Stimulated activated naive CD4-positive, alpha-beta T cell treated with Interleukin-2 at 50 U/mL for 16 hours (primary cell): Measurements from ENCODE around the gene BTG2.
A peak's percentile ranks its signal among the peaks of the same experiment; 100 is the strongest.
"Not testable (repeated sequence)": the region's sequence is repeated elsewhere in the genome, so short reads cannot be mapped to it uniquely, and the experiment has no call there.

ENCODE experiments used
- DNase-seq: peaks from one replicate; lab custom pipeline; 2025; lab: John Stamatoyannopoulos, UW

BTG2 gene

GRCh38 chr1:203295796-203296195 lies 9.5 kb upstream of the BTG2 start:
- no peak for DNase-seq

GRCh38 chr1:203296460-203297073 lies 8.8 kb upstream of the BTG2 start:
- no peak for DNase-seq

GRCh38 chr1:203299169-203299568 lies 6.2 kb upstream of the BTG2 start:
- DNase-seq: no peak

- DNase-seq: not testable (repeated sequence)
Observed at GRCh38 chr1:203299719-203300429, 5.4 kb upstream of the BTG2 start.

- DNase-seq: no peak
Observed at GRCh38 chr1:203300441-203301330, 4.6 kb upstream of the BTG2 start.

GRCh38 chr1:203301331-203301668 lies 4.0 kb upstream of the BTG2 start:
- no peak for DNase-seq

GRCh38 chr1:203302456-203302855 lies 2.9 kb upstream of the BTG2 start:
- no peak for DNase-seq

- no peak for DNase-seq
Observed at GRCh38 chr1:203302894-203303293, 2.4 kb upstream of the BTG2 start.

GRCh38 chr1:203304391-203304918 lies 864 bp upstream of the BTG2 start:
- no peak for DNase-seq

GRCh38 chr1:203305809-203306088 lies 430 bp downstream of the BTG2 start:
- DNase-seq: peak; percentile 43

GRCh38 chr1:203306089-203306964 lies 1.0 kb downstream of the BTG2 start:
- DNase-seq: peak; percentile 31

- DNase-seq: peak; percentile 47
Observed at GRCh38 chr1:203306965-203307541, 1.7 kb downstream of the BTG2 start.

GRCh38 chr1:203307641-203308126 lies 2.4 kb downstream of the BTG2 start:
- DNase-seq: no peak

GRCh38 chr1:203308328-203308922 lies 3.1 kb downstream of the BTG2 start:
- DNase-seq: no peak

- no peak for DNase-seq
Observed at GRCh38 chr1:203308923-203309331, 3.6 kb downstream of the BTG2 start.

GRCh38 chr1:203311368-203312301 lies 6.3 kb downstream of the BTG2 start:
- no peak for DNase-seq

GRCh38 chr1:203314025-203314759 lies 8.9 kb downstream of the BTG2 start:
- DNase-seq: not testable (repeated sequence)

GRCh38 chr1:203316626-203317093 lies 11.3 kb downstream of the BTG2 start:
- DNase-seq: no peak
